NCI-H2107 treated with DMSO at 0.1 percent for 48 hours (cell line): Measurements from ENCODE around the gene WDR90.
A peak's percentile ranks its signal among the peaks of the same experiment; 100 is the strongest.
"Not testable (repeated sequence)": the region's sequence is repeated elsewhere in the genome, so short reads cannot be mapped to it uniquely, and the experiment has no call there.

Experiments used
- DNase-seq: peaks from one replicate; lab custom pipeline; 2025; ENCODE audit not compliant: unreplicated experiment; lab: John Stamatoyannopoulos, UW

WDR90 gene

DNA sequence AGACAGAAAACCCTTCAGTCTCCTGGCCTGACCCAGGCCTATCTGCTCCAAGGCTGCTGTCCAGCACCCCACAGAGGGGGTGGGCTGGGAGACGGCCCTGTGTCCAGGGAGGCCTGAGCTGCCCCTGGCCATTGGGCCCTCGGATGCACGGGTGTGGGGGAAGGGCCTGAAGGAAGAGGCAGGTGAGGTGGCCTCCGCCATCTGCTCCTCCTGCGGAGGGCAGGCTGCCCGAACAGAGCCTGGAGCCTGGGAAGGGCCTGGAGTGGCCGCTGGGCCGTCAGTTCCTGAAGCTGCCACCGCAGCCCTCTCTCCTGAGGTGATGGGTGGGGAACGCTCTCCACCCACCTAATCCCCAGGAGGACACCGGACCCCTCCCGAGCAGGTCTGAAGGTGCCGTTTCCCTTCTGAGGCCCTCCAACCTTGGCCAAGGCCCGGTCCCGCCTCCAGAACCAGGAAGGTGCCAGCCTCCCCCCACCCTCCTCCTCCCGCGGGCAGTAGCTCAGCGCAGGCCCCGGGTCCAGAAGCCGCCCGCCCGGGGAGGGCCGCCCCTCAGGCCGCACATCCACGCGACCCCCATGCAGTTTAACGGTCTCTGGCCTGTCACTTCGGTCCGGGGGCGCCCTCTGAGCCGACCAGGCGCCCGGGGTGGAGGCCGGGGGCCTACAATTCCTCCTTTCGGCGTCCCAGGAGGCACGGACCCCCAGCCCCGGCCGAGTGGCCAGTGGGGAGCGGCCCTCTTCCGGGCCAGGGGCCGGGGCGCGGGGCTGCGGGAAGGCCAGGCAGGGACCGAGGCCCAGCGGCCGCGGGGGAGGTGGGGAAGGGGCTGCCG is 55.6 kb downstream of the WDR90 start:
- DNase-seq, result no peak

- no peak for DNase-seq
Measured at GRCh38 chr16:705431-706188, 56.4 kb downstream of the WDR90 start, which contains the start of gene FBXL16. Gene FBXL16 (minus strand): TSS chr16:705801. CDS start chr16:697405, 8,396 bp downstream.

DNA sequence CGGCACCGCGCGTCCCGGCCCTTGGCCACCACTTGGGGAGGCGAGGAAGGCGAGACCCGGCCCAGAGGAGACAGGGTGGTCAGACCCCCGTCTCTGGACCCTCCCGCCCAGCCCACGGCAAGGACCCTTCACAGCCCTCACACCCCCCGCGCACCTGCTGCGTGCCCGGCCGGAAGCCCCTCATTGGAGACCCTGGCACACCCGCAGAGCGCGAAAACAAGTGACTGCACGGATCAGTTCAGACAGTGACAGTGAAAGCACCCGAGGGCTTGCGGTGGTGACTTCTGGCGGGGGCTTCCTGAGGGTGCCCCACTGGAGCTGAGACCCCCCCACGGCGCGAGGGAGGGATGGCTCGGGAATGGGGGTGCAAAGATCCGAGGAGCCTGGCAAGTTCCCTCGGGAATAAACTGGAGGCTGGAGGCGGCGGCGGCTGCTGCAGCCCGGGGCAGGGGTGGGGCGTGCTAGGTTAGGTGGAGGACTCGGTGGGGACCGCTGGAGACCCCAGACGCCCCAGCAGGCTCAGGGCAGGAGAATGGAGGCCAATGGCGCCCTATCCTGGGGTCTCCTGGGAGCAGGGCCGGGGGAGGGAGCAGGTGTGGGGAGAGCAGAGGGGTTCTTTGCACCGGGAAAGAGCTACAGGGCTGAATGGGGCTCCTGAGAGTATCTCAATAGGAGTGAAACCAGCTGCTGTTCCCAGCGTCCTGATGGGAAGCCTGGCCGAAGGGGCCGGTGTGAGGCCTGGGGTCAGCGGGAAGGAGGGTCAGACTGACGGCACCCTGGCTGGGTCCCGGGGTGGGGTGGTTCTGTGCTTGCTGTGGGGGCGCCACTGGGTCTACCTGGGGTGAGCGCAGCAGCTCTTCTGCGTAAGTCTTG is 57.3 kb downstream of the WDR90 start:
- DNase-seq, result no peak

DNA sequence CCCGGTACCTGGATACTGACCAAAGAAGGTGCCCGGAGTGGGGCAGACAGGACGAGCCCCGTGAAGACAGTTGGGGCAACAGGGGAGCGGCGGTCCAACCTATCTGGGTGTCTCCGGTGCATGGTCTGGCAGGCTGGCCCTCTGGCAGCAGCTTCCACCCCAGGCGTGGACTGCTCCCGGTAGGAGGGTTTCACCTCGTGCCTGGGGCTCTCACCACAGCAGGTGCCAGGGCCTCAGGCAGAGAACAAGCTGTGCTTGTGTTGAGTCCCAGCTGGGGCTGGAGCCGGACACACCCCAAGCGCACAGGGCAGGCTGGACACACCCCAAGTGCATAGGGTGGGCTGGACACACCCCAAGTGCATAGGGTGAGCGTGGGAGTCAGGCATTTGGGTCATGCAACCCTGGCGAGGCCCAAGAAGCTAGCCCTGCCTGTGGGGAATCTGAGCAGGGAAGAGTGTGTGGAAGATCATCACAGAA is 57.9 kb downstream of the WDR90 start:
- DNase-seq, result no peak

- DNase-seq, result no peak
Measured at GRCh38 chr16:708019-708418, 58.9 kb downstream of the WDR90 start.

GRCh38 chr16:708959-709358 is 59.8 kb downstream of the WDR90 start:
- no peak for DNase-seq

GRCh38 chr16:709566-710499 is 60.7 kb downstream of the WDR90 start:
- peak; percentile 78 for DNase-seq

GRCh38 chr16:710500-711075 is 61.4 kb downstream of the WDR90 start:
- DNase-seq, result no peak

DNA sequence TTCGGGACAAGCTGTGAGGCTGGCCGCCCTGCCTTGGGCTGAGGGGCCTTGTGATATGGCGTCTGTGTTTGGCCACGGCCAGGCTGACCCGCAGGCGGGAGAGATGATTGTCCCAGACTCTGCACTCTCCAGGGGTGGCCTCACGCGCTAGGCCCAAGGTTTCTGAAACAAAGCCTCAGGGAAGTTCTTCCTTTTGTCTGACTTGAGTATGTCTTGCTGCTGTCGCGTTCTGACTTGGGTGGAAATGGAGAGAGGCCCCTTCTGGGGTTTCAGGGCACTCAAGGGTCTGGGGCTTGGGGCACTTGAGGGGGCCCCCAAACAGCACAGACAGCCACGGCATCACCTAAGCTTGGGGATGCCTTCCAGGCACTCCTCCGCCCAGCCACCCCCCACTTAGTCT is 61.9 kb downstream of the WDR90 start:
- DNase-seq, result no peak

GRCh38 chr16:711548-712320 is 62.6 kb downstream of the WDR90 start:
- no peak for DNase-seq

DNA sequence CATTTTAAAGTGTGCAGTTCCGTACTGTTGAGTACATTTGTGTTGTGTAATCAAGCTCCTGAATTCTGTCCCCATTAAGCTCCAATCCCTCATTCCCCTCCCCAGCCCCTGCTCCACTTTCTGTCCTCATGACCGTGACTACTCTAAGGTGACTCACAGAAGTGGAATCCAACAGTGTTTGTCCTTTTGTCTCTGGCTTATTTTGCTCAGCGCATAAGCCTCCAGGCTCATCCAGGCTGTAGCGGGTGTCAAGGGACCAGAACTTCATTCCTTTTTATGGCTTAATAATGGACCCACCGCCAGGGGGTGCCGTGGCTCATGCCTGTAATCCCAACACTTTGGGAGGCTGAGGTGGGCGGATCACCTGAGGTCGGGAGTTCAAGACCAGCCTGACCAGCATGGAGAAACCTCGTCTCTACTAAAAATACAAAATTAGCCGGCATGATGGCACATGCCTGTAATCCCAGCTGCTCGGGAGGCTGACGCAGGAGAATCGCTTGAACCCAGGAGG is 63.6 kb downstream of the WDR90 start:
- DNase-seq, result not testable (repeated sequence)

DNA sequence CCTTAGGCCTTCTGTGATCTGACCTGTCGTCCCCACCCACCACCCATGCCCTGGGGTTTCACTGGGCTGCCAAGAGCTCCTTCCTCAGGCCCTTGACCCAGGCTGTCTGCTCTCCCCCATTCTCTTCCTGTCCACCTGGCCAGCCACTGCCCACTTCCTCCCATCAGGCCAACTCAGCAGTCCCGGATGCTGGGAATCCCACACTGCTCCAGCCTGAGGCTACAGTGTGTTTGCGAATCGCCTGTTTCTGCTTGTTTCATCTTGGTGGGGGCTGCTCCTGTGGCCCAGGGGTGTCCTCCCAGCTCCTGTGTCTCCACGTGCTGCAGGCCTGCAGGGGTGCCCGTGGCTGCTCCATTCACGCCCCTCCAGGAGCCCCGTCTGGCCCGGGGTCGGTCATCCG is 64.9 kb downstream of the WDR90 start:
- no peak for DNase-seq

DNA sequence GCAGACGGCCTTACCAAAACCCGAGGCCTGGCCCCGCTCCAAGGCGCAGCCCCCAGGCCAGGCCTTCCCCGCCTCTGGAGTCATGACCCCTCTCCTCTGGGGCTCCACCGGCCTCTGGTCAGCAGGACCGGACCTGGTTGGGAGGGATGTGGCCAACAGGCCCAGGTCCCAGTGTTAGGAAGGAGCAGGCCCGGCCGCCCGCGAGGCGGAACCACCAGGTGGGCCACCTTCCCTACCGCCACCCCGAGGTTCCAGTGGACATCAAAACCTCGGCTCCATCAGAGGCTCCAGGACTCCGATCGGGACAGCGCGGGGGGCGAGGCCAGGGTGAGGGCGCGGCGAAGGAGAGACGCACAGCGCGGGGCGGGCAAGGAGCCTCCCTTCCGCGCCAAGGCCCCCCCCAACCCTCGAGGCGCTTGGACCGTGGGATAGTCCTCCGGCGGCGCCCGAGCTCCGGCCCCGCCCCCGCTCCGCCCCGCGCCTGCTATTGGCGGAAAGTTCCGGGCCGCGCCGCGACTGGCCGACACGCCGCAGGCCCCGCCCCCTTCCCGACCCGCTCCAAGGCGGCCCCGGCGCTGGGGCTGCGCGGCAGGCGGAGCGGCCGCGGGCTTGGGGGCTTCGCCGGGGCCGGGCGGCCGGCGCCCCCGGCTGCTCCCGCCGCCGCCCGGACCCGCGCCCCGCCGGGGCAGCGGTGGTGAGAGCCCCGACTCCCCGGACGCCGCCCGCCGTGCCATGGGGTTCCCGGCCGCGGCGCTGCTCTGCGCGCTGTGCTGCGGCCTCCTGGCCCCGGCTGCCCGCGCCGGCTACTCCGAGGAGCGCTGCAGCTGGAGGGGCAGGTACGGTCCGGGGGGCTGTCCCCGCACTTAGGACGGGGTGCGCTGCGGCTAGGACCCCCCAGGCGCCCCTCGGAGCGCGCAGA is 65.7 kb downstream of the WDR90 start, which contains the start of gene METRN:
METRN (plus strand) TSS at position 561 of the 919 bp plus-strand sequence; CDS start at position 733, 172 bp downstream.
- DNase-seq, result no peak

- DNase-seq, result no peak
Measured at GRCh38 chr16:715477-716199, 66.5 kb downstream of the WDR90 start.

DNA sequence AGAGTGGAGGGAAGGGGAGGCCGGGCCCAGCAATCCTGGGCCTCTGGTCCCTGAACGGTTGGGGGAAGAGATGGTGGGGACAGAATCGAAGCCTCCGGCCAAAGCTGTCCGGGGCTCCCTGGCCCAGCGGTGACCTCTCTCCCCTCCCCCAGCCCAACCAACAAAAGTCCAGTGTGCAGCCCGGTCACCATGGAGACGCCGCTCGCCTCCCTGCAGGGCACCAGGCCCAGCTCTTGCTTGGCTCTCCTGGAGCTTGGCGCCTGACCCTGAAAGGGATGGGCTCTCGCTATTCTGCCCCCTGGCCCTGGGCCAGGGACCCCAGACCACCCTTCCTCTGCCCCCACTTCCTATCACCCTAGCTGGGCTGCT is 67.0 kb downstream of the WDR90 start:
- no peak for DNase-seq

DNA sequence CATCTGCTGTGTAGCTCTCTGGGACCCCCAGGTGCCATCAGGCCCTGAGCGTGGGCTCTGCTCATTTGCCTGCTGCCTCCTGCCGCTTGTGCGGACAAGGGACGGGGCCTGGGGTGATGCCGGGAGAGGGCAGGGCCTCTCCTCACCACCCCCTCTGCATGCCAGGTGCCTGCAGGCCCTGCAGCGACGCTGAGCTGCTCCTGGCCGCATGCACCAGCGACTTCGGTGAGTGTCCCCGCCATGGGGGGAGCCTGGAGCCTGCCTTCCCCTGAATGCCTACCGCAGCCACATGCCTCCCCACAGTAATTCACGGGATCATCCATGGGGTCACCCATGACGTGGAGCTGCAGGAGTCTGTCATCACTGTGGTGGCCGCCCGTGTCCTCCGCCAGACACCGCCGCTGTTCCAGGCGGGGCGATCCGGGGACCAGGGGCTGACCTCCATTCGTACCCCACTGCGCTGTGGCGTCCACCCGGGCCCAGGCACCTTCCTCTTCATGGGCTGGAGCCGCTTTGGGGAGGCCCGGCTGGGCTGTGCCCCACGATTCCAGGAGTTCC is 67.7 kb downstream of the WDR90 start:
- no peak for DNase-seq
